IMR-90 (cell line): ENCODE results near the gene ZC3HAV1L. TPM values are rescaled to one million over a fixed set of nuclear protein-coding genes. Genes with fewer than 3 reads are reported as not detected.

ENCODE experiments used
- ATAC-seq: fragments of 200-7000 bp; cut with Tn5 transposase; 2 replicates; pipeline ENCODE4 v1.9.1; 2020; ENCODE audit warnings: low read depth, mild to moderate bottlenecking, moderate library complexity
- BruUV-seq: library from RNA; stranded (reverse); fragments of 400-500 nt; replicated peaks from 2 replicates; lab custom pipeline; 2021; lab: Mats Ljungman, UMichigan
- CTCF ChIA-PET: fragments of 300-600 bp; formaldehyde crosslinking; extraction: SDS; loops from one replicate; lab custom pipeline; 2021; ENCODE audit warnings: antibody characterized with exemption; lab: Yijun Ruan, JAX
- POLR2A ChIA-PET: fragments of 300-600 bp; sonication (Branson Sonifier 250); formaldehyde crosslinking; loops from one replicate; lab custom pipeline; 2022; ENCODE audit warnings: antibody characterized with exemption; ENCODE audit not compliant: unreplicated experiment; lab: Charles Lee
- DNase-seq: peaks from one replicate; pipeline ENCODE4 v3.0.0; 2013
- H2AFZ ChIP-seq: replicated peaks from 2 replicates; pipeline ENCODE3; 2013; ENCODE audit warnings: low read length, mild to moderate bottlenecking; ENCODE audit not compliant: poor library complexity
- H2AK5ac ChIP-seq: 2 replicates; pipeline ENCODE4 v1.6.1; 2013; ENCODE audit warnings: low read depth, low read length, inconsistent platforms
- H2AK9ac ChIP-seq: replicated peaks from 2 replicates; pipeline ENCODE3; 2013; ENCODE audit warnings: mild to moderate bottlenecking, low read depth, low read length, moderate library complexity; ENCODE audit not compliant: poor library complexity
- H2BK120ac ChIP-seq: 2 replicates; pipeline ENCODE4 v1.6.1; 2013; ENCODE audit warnings: low read depth, low read length, inconsistent platforms
- H2BK15ac ChIP-seq: 3 replicates; pipeline ENCODE4 v1.6.1; 2013; ENCODE audit warnings: low read depth, low read length, inconsistent platforms
- H2BK20ac ChIP-seq: 2 replicates; pipeline ENCODE4 v1.6.1; 2013; ENCODE audit warnings: low read depth, mild to moderate bottlenecking, inconsistent platforms, low read length, moderate library complexity
- H2BK5ac ChIP-seq: 2 replicates; pipeline ENCODE4 v1.6.1; 2013; ENCODE audit warnings: mild to moderate bottlenecking, low read depth, low read length, inconsistent platforms; ENCODE audit not compliant: poor library complexity, severe bottlenecking
- H3K14ac ChIP-seq: replicated peaks from 2 replicates; pipeline ENCODE4 v1.6.1; 2013; ENCODE audit warnings: low read depth, low read length, inconsistent platforms
- H3K18ac ChIP-seq: 2 replicates; pipeline ENCODE4 v1.6.1; 2013; ENCODE audit warnings: low read depth, low read length, control low read depth
- H3K23ac ChIP-seq: 2 replicates; pipeline ENCODE4 v1.6.1; 2013; ENCODE audit warnings: low read depth, low read length, inconsistent platforms
- H3K27ac ChIP-seq: 2 replicates; pipeline ENCODE4 v1.5.1; 2013; ENCODE audit warnings: mild to moderate bottlenecking, control low read depth, low read length; ENCODE audit not compliant: insufficient read depth
- H3K27me3 ChIP-seq: 2 replicates; pipeline ENCODE4 v1.6.1; 2013; ENCODE audit warnings: low read length; ENCODE audit not compliant: control insufficient read depth, insufficient read depth
- H3K36me3 ChIP-seq: 2 replicates; pipeline ENCODE4 v1.6.1; 2013; ENCODE audit warnings: low read length, mixed read lengths; ENCODE audit not compliant: control insufficient read depth, insufficient read depth
- H3K4ac ChIP-seq: 2 replicates; pipeline ENCODE4 v1.6.1; 2013; ENCODE audit warnings: low read depth, low read length, inconsistent platforms
- H3K4me1 ChIP-seq: 2 replicates; pipeline ENCODE4 v1.6.1; 2013; ENCODE audit warnings: low read length, mixed read lengths; ENCODE audit not compliant: control insufficient read depth, insufficient read depth
- H3K4me2 ChIP-seq: 2 replicates; pipeline ENCODE4 v1.6.1; 2013; ENCODE audit warnings: low read depth, mild to moderate bottlenecking, control low read depth, low read length, moderate library complexity
- H3K4me3 ChIP-seq: 2 replicates; pipeline ENCODE4 v1.5.1; 2013; ENCODE audit warnings: low read depth, mild to moderate bottlenecking, control low read depth, low read length, moderate library complexity; ENCODE audit not compliant: insufficient read depth
- H3K56ac ChIP-seq: 2 replicates; pipeline ENCODE4 v1.6.1; 2013; ENCODE audit warnings: low read length, inconsistent platforms; ENCODE audit not compliant: insufficient read depth; ENCODE audit errors: extremely low read depth
- H3K79me1 ChIP-seq, 2 experiments: 2 replicates each; pipeline ENCODE4 v1.6.1; 2013; ENCODE audit warnings: low read length in 2 of 2, inconsistent platforms in 1 of 2, low read depth in 1 of 2
- H3K9ac ChIP-seq: 2 replicates; pipeline ENCODE4 v1.6.1; 2013; ENCODE audit warnings: low read depth, low read length, control low read depth
- H3K9me1 ChIP-seq: 2 replicates; pipeline ENCODE4 v1.6.1; 2013; ENCODE audit warnings: low read length, inconsistent platforms; ENCODE audit not compliant: insufficient read depth
- H3K9me3 ChIP-seq: 2 replicates; pipeline ENCODE4 v1.6.1; 2013; ENCODE audit warnings: low read length; ENCODE audit not compliant: control insufficient read depth, insufficient read depth
- H4K20me1 ChIP-seq: 2 replicates; pipeline ENCODE4 v1.6.1; 2013; ENCODE audit warnings: low read length, inconsistent platforms; ENCODE audit not compliant: insufficient read depth
- H4K5ac ChIP-seq: 2 replicates; pipeline ENCODE4 v1.6.1; 2013; ENCODE audit warnings: mild to moderate bottlenecking, low read depth, low read length, control low read depth
- H4K8ac ChIP-seq, 2 experiments: 2 replicates each; pipeline ENCODE4 v1.6.1; 2013; ENCODE audit warnings: low read depth in 2 of 2, low read length in 2 of 2, control low read depth in 1 of 2, inconsistent platforms in 1 of 2
- H4K91ac ChIP-seq: 2 replicates; pipeline ENCODE4 v1.6.1; 2013; ENCODE audit warnings: low read depth, low read length, inconsistent platforms; ENCODE audit not compliant: insufficient read depth
- BHLHE40 ChIP-seq: fragments of 150-350 bp; IDR thresholded peaks from 2 replicates; pipeline ENCODE4 v1.6.1; 2016; ENCODE audit warnings: mild to moderate bottlenecking, low read depth, low read length
- CEBPB ChIP-seq: IDR thresholded peaks from 2 replicates; pipeline ENCODE4 v1.6.1; 2012; ENCODE audit warnings: low read depth, low read length, improper control_type of control experiment
- CHD1 ChIP-seq: IDR thresholded peaks from 2 replicates; pipeline ENCODE4 v1.6.1; 2012; ENCODE audit warnings: low read depth, low read length, improper control_type of control experiment
- CTCF ChIP-seq: conservative IDR thresholded peaks from 2 replicates; pipeline ENCODE4 v1.5.1; 2012; ENCODE audit warnings: mild to moderate bottlenecking, low read depth, low read length, improper control_type of control experiment
- ELK1 ChIP-seq: fragments of 150-350 bp; IDR thresholded peaks from 2 replicates; pipeline ENCODE4 v1.6.1; 2016; ENCODE audit warnings: low read depth, mild to moderate bottlenecking, low read length, moderate library complexity, borderline replicate concordance
- FOS ChIP-seq: fragments of 150-350 bp; IDR thresholded peaks from 2 replicates; pipeline ENCODE4 v1.6.1; 2016; ENCODE audit warnings: low read depth, low read length
- MAFK ChIP-seq: IDR thresholded peaks from 2 replicates; pipeline ENCODE4 v1.6.1; 2012; ENCODE audit warnings: low read depth, low read length, improper control_type of control experiment
- MAZ ChIP-seq: IDR thresholded peaks from 2 replicates; pipeline ENCODE4 v1.6.1; 2012; ENCODE audit warnings: low read depth, mild to moderate bottlenecking, low read length, improper control_type of control experiment, moderate library complexity, borderline replicate concordance
- MXI1 ChIP-seq: IDR thresholded peaks from 2 replicates; pipeline ENCODE4 v1.6.1; 2012; ENCODE audit warnings: low read depth, mild to moderate bottlenecking, low read length, moderate library complexity, borderline replicate concordance
- NFE2L2 ChIP-seq: fragments of 150-350 bp; IDR thresholded peaks from 2 replicates; pipeline ENCODE4 v1.6.1; 2016; ENCODE audit warnings: low read depth, mild to moderate bottlenecking, low read length
- POLR2A ChIP-seq: IDR thresholded peaks from 2 replicates; pipeline ENCODE4 v1.6.1; 2012; ENCODE audit warnings: mild to moderate bottlenecking, low read depth, low read length
- RAD21 ChIP-seq: IDR thresholded peaks from 2 replicates; pipeline ENCODE4 v1.6.1; 2012; ENCODE audit warnings: low read length, improper control_type of control experiment
- RCOR1 ChIP-seq: IDR thresholded peaks from 2 replicates; pipeline ENCODE4 v1.6.1; 2012; ENCODE audit warnings: mild to moderate bottlenecking, low read length, improper control_type of control experiment; ENCODE audit not compliant: insufficient replicate concordance
- RFX5 ChIP-seq: IDR thresholded peaks from 2 replicates; pipeline ENCODE4 v1.8.0; 2012; ENCODE audit warnings: low read depth, mild to moderate bottlenecking, low read length, moderate library complexity
- SMC3 ChIP-seq: fragments of 150-350 bp; IDR thresholded peaks from 2 replicates; pipeline ENCODE4 v1.6.1; 2016; ENCODE audit warnings: low read depth, mild to moderate bottlenecking, antibody characterized with exemption, low read length, moderate library complexity
- USF2 ChIP-seq: fragments of 150-350 bp; IDR thresholded peaks from 2 replicates; pipeline ENCODE4 v1.6.1; 2017; ENCODE audit warnings: mild to moderate bottlenecking, antibody characterized with exemption, low read length, low read depth
- WGBS, 2 experiments: methylation state at CpG; one replicate each; pipeline versions ENCODE4 v1.1.5 to v1.1.7; 2013; ENCODE audit warnings: missing lambda C conversion rate in 2 of 2; ENCODE audit not compliant: insufficient read length in 1 of 2; ENCODE audit errors: extremely low coverage in 2 of 2; 5-methylcytosine and 5-hydroxymethylcytosine counted together
- dilution Hi-C: fragments of 300-500 bp; cut with HindIII; formaldehyde crosslinking; loops from one replicate; pipeline ENCODE4 v1.14.3; 2018; ENCODE audit warnings: low sequenced_read_pairs; ENCODE audit not compliant: unreplicated experiment
- in situ Hi-C: fragments of 300-500 bp; cut with MboI; formaldehyde crosslinking; loops from 3 replicates; pipeline ENCODE4 v1.14.3; 2019; ENCODE audit warnings: low sequenced_read_pairs, inconsistent platforms, mixed read lengths
- intact Hi-C: fragments of 100-400 bp; cut with micrococcal nuclease; formaldehyde crosslinking; loops from 2 replicates; pipeline ENCODE4 v1.10.0; 2022
- polyA plus RNA-seq, 3 experiments: library from polyadenylated mRNA; depleted of rRNA; stranded (reverse); fragments of >200 nt; gene quantifications; 2 replicates each; pipeline ENCODE4 v1.2.3, GENCODE V29; 2012; ENCODE audit warnings: low replicate concordance in 1 of 3
- total RNA-seq: library from RNA; depleted of rRNA; stranded (reverse); fragments of >200 nt; gene quantifications from 2 replicates; pipeline ENCODE4 v1.2.3, GENCODE V29; 2012

ZC3HAV1L gene
- total and polyA plus RNA-seq, 2 of the 4 experiments (the other 2 are of a cell fraction) = 4.5 to 9.4 TPM

GRCh38 chr7:139041378-139042085, 5.7 kb upstream of the ZC3HAV1L start:
- POLR2A ChIA-PET = no interaction called here

More at GRCh38 chr7:139041378-139042085, 5.7 kb upstream of the ZC3HAV1L start:
- H3K27me3 ChIP-seq = no peaks in the 10 kb centered on the region
- no peak overlapping the region for H3K4me3 ChIP-seq
- no peak overlapping the region for H3K4ac ChIP-seq
- H2BK5ac ChIP-seq = no peak overlapping the region
- no peaks in the 10 kb centered on the region for H4K20me1 ChIP-seq
- no peak overlapping the region for H3K14ac ChIP-seq
- H3K36me3 ChIP-seq = peaks cover 2% of the 10 kb centered on the region; the same call in 1 of the 2 replicates
- 71% methylated on average over 4 of the region's 6 CpGs; no CpG with 5 or more reads in 1 of the 2 experiments for WGBS, 2 experiments
- in situ Hi-C loops (no loop called here), dilution Hi-C loops (no loop called here), intact Hi-C loops (no loop called here)
- H3K9ac ChIP-seq = no peak overlapping the region
- H3K4me1 ChIP-seq = peaks cover 2% of the 10 kb centered on the region
- no peak overlapping the region for H3K4me2 ChIP-seq
- no peak overlapping the region for H3K18ac ChIP-seq
- CTCF ChIA-PET = interaction anchor here (0.6 kb wide), 1 partner anchor 230 kb away, joined by 6 read pairs; no protein-coding TSS in a partner anchor
- H3K9me1 ChIP-seq = peaks cover 4% of the 10 kb centered on the region; the same call in 1 of the 2 replicates
- H3K56ac ChIP-seq = no peak overlapping the region
- no peak for TF ChIP-seq NFE2L2
- no peak for TF ChIP-seq CTCF
- TF ChIP-seq RFX5 = no peak
- TF ChIP-seq ELK1 = no peak
- no peak for TF ChIP-seq CEBPB
- TF ChIP-seq SMC3 = no peak
- no peak for TF ChIP-seq FOS
- TF ChIP-seq BHLHE40 = no peak
- TF ChIP-seq RAD21 = no peak
- TF ChIP-seq MAFK = no peak
- TF ChIP-seq CHD1 = no peak
- TF ChIP-seq USF2 = no peak
- no peak for TF ChIP-seq MXI1
- no peak for TF ChIP-seq POLR2A
- no peak for TF ChIP-seq RCOR1
- no peak for TF ChIP-seq MAZ
- no peak overlapping the region for H4K8ac ChIP-seq
- H2AFZ ChIP-seq = no peak overlapping the region
- no peak overlapping the region for H2AK9ac ChIP-seq
- H2AK5ac ChIP-seq = no peak overlapping the region
- no peak overlapping the region for H2BK120ac ChIP-seq
- H3K23ac ChIP-seq = no peak overlapping the region
- H2BK20ac ChIP-seq = no peak overlapping the region
- no peak overlapping the region for H2BK15ac ChIP-seq
- H3K9me3 ChIP-seq = no peaks in the 10 kb centered on the region
- no peak overlapping the region for H3K27ac ChIP-seq
- no peak for ATAC-seq
- no peaks in the 10 kb centered on the region for H3K79me1 ChIP-seq
- no peak overlapping the region for H4K91ac ChIP-seq
- H4K5ac ChIP-seq = no peak overlapping the region
- BruUV-seq = no TSS peak
- no peak for DNase-seq
